Prostate gland (tissue), 2 donors: ENCODE results near the gene CACNA2D1.

Experiments
- CTCF ChIP-seq, 4 experiments: fragments of 200-600 bp in 2 of 4; fragments of 450-650 bp in 2 of 4; sonication (generic) in 2 of 4; IDR thresholded peaks; 1 replicate in 3 of 4; 2 replicates in 1 of 4; pipeline ENCODE4 v1.5.1; 2016 to 2019; ENCODE audit warnings: antibody characterized with exemption in 4 of 4, mild to moderate bottlenecking in 2 of 4, moderate library complexity in 2 of 4
- POLR2A ChIP-seq: fragments of 450-650 bp; IDR thresholded peaks from one replicate; pipeline ENCODE4 v1.6.1; 2016; ENCODE audit warnings: antibody characterized with exemption, mild to moderate bottlenecking
- POLR2AphosphoS5 ChIP-seq: sonication (generic); formaldehyde crosslinking; IDR thresholded peaks from one replicate; pipeline ENCODE4 v1.6.1; 2017; ENCODE audit warnings: antibody characterized with exemption

DNA sequence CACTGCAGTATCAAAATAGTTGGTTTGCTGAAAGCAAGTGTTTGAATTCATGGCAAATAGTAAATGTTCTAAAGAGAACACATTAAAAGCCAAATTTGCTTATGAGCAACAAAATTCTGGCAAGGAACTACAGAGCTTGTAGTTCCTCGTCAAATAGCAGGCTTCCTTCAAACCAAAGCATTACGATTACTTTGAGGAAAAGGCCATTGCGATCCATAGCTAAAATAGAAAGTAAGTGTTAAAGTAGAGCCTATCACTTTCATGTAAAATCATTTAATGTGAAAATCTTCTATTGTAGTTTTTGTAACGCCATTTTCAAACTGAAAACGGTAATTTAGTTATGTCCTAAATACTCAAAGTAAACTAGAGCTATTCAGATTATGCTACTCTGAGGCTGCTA, 20.1 kb downstream of the CACNA2D1 start:
- TF ChIP-seq CTCF (IDR thresholded peaks at IDR 0.05) (no peak), POLR2A (no peak), POLR2AphosphoS5 (no peak)
